ENCODE data around the gene MYO10.

Gene MYO10

GRCh38 chr5:16673241-16674201 is 262.6 kb downstream of the MYO10 start:
- no peak overlapping the region for H3K27ac ChIP-seq
- TF ChIP-seq CTCF (conservative IDR thresholded peaks at IDR 0.05): no peak
- no peak for TF ChIP-seq ZFX (IDR thresholded peaks at IDR 0.05)

GRCh38 chr5:16671208-16671607 is 264.9 kb downstream of the MYO10 start:
- no peak overlapping the region for H3K27ac ChIP-seq
- no peak for TF ChIP-seq CTCF (conservative IDR thresholded peaks at IDR 0.05)
- no peak for TF ChIP-seq ZFX (IDR thresholded peaks at IDR 0.05)

GRCh38 chr5:16669776-16670175 is 266.3 kb downstream of the MYO10 start:
- TF ChIP-seq CTCF (conservative IDR thresholded peaks at IDR 0.05) (no peak), ZFX (IDR thresholded peaks at IDR 0.05) (no peak)
- no peak overlapping the region for H3K27ac ChIP-seq

- TF ChIP-seq ZFX (IDR thresholded peaks at IDR 0.05) (no peak), CTCF (conservative IDR thresholded peaks at IDR 0.05) (no peak)
- no peak overlapping the region for H3K27ac ChIP-seq
These were observed 267.5 kb downstream of the MYO10 start for GRCh38 chr5:16668631-16669030.

GRCh38 chr5:16668194-16668593 is 267.9 kb downstream of the MYO10 start:
- TF ChIP-seq CTCF (conservative IDR thresholded peaks at IDR 0.05) (no peak), ZFX (IDR thresholded peaks at IDR 0.05) (no peak)
- no peak overlapping the region for H3K27ac ChIP-seq

- TF ChIP-seq CTCF (conservative IDR thresholded peaks at IDR 0.05) (peak; percentile 79), ZFX (IDR thresholded peaks at IDR 0.05) (no peak)
- H3K27ac ChIP-seq: peak overlapping the region; percentile 7; the same call in 1 of the 2 replicates
These were observed 269.1 kb downstream of the MYO10 start for GRCh38 chr5:16666883-16667398.

Measured in C4-2B (cell line).